Colonic mucosa (tissue), 4 donors: ENCODE data around the gene SYT12. TPM values are rescaled to one million over a fixed set of nuclear protein-coding genes. Genes with fewer than 3 reads are reported as not detected.
"Not testable (repeated sequence)": the region's sequence is repeated elsewhere in the genome, so short reads cannot be mapped to it uniquely, and the experiment has no call there.

Experiments
- DNase-seq: peaks from one replicate; pipeline ENCODE4 v3.0.0-alpha.2; 2020
- H3K27ac ChIP-seq: fragments of 200-600 bp; one replicate; pipeline ENCODE4 v1.8.0; 2021
- H3K27me3 ChIP-seq: fragments of 200-600 bp; one replicate; pipeline ENCODE4 v1.8.0; 2021
- H3K36me3 ChIP-seq: fragments of 200-600 bp; one replicate; pipeline ENCODE4 v1.8.0; 2021
- H3K4me1 ChIP-seq: fragments of 200-600 bp; one replicate; pipeline ENCODE4 v1.8.0; 2021; ENCODE audit warnings: mild to moderate bottlenecking
- H3K4me3 ChIP-seq: fragments of 200-600 bp; one replicate; pipeline ENCODE4 v1.8.0; 2021
- H3K9ac ChIP-seq, 2 donors: one replicate each; pipeline ENCODE4 v1.7.0; 2013; ENCODE audit warnings: control low read depth in 2 of 2, low read depth in 2 of 2, low read length in 2 of 2
- H3K9me3 ChIP-seq: fragments of 200-600 bp; one replicate; pipeline ENCODE4 v1.8.0; 2021
- CTCF ChIP-seq: fragments of 200-600 bp; IDR thresholded peaks from one replicate; pipeline ENCODE4 v1.8.0; 2022; ENCODE audit warnings: antibody characterized with exemption, mild to moderate bottlenecking
- intact Hi-C: fragments of 100-400 bp; cut with DNase I; formaldehyde crosslinking; loops from one replicate; pipeline ENCODE4 v1.14.1; 2022
- total RNA-seq, 2 donors: library from RNA; stranded (reverse); fragmentation: NEBNext Ultra II Directional in 1 of 2; extraction: Animal tissue kit (Norgen Biotek cat#: 25700) in 1 of 2; gene quantifications; one replicate each; pipeline ENCODE4 v1.2.1, GENCODE V29; 2021
- donor health status: healthy.
- donor health status: DM: no; HTN: no; CAD: no.
- donor health status: DM: no; HTN: no; CAD: no.

SYT12 gene
- total RNA-seq, 2 donors from 2014 or later = 0.29 to 3.4 TPM

GRCh38 chr11:67002921-67003411, 20.0 kb upstream of the SYT12 start:
- no peak overlapping the region for H3K27ac ChIP-seq
- intact Hi-C loops = no loop called here
- H3K36me3 ChIP-seq = no peaks in the 10 kb centered on the region
- no peaks in the 10 kb centered on the region for H3K4me1 ChIP-seq
- H3K9ac ChIP-seq = no peak overlapping the region
- no peaks in the 10 kb centered on the region for H3K27me3 ChIP-seq
- H3K9me3 ChIP-seq = no peaks in the 10 kb centered on the region
- H3K4me3 ChIP-seq = no peak overlapping the region
- no peak for TF ChIP-seq CTCF
- DNase-seq = no peak

DNA sequence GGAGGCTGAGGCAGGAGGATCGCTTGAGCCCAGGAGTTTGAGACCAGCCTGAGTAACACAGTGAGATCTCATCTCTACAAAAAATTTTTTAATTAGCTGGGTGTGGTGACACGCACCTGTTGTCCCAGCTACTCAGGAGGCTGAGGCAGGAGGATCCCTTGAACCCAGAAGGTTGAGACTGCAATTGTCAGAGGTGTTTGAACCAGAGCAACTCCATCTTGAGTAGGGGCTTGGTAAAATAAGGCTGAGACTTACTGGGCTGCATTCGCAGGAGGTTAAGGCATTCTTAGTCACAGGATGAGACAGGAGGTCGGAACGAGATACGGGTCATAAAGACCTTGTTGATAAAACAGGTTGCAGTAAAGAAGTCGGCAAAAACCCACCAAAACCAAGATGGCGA, 17.7 kb upstream of the SYT12 start:
- intact Hi-C loops = not testable (repeated sequence)

DNA sequence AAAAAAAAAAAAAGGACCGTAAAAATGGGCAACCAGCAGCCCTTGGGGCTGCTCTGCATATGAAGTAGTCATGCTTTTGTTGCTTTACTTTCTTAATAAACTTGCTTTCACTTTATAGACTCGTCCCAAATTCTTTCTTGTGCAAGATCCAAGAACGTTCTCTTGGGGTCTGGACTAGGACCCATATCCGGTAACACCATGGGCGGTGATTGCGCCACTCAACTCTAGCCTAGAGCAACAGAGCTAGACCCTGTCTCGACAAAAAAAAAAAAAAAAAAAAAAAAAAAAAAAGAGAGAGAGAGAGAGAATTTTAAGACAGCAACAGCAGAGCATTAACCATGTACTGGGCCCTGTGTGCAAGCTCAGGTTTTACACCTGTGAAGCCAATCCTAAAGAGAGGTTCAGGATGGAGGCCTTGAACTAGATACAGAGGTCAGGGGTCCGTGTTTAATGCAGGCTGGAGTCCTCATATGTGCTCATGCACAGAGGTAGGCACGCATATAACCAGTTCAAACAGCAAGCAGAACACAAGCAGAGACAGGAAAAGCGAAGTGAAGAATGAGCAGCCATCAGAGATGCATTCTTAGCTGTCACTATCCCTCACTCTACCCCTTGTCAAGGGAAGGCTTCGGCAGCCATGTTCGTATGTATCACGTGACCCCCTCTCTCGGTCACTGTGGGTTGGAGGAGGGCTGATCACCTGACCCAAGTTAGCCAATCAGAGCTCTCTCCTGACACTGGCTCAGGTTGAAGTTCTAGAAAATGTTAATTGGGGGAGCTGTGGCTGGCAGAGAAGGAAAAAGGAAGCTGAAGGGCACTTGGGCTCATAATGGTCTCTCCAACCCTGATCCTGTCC, 16.7 kb upstream of the SYT12 start:
- TF ChIP-seq CTCF = no peak
- Histone ChIP-seq H3K4me1 (no peaks in the 10 kb centered on the region), H3K27ac (no peak overlapping the region), H3K27me3 (no peaks in the 10 kb centered on the region), H3K36me3 (no peaks in the 10 kb centered on the region), H3K4me3 (no peak overlapping the region), H3K9me3 (no peaks in the 10 kb centered on the region), H3K9ac (no peak overlapping the region)
- no peak for DNase-seq
- intact Hi-C loops = no loop called here

More for the DNA sequence above, 17.7 kb upstream of the SYT12 start:
- not testable (repeated sequence) for H3K27me3 ChIP-seq, H3K27ac ChIP-seq, H3K9me3 ChIP-seq, H3K4me3 ChIP-seq, DNase-seq, H3K4me1 ChIP-seq, H3K36me3 ChIP-seq, H3K9ac ChIP-seq

- H3K9me3 ChIP-seq = no peaks in the 10 kb centered on the region
- H3K4me1 ChIP-seq = no peaks in the 10 kb centered on the region
- H3K27ac ChIP-seq = no peak overlapping the region
- no peak overlapping the region for H3K9ac ChIP-seq
- intact Hi-C loops = no loop called here
- TF ChIP-seq CTCF = no peak
- no peak for DNase-seq
- H3K4me3 ChIP-seq = no peak overlapping the region
- no peaks in the 10 kb centered on the region for H3K36me3 ChIP-seq
- no peaks in the 10 kb centered on the region for H3K27me3 ChIP-seq
Observed at GRCh38 chr11:67007126-67007525, 15.8 kb upstream of the SYT12 start.

DNA sequence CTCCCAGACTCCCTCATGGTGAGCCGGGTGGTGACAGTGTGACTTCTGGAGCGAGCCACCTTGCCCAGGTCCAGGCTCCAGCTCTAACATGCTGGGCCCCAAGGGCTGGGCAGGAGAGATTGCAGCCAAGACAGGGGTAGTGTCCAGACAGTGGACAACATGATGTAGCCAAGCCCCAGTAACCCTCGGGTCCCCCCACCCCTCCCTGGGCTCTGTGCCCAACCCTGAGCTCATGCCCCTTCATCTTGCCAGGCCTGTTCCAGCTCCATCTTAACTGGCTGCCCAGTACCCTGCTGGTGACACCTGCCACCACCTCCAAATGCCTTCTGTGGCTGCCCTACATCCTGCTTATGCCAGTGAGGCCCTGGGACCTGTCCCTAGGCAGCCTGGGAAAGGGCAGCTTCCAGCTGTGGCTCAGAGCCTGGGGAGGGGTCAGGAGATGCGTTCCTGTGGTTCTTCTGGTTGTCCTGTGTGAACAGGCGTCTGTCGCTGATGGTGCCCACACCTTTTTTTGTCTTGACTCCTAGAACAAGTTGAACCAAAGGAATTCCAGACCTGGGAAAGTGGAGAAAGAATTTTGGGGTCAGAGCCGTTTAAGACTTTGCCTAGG, 12.5 kb upstream of the SYT12 start:
- DNase-seq = no peak
- Histone ChIP-seq H3K4me1 (no peaks in the 10 kb centered on the region), H3K4me3 (no peak overlapping the region), H3K27ac (no peak overlapping the region), H3K27me3 (no peaks in the 10 kb centered on the region), H3K36me3 (no peaks in the 10 kb centered on the region), H3K9me3 (no peaks in the 10 kb centered on the region), H3K9ac (no peak overlapping the region)
- no peak for TF ChIP-seq CTCF
- intact Hi-C loops = no loop called here
